Keratinocyte (primary cell): ENCODE data around the gene MAP3K5. TPM values are rescaled to one million over a fixed set of nuclear protein-coding genes. Genes with fewer than 3 reads are reported as not detected.

Experiments used
- DNase-seq: peaks from one replicate; pipeline ENCODE4 v3.0.0-alpha.2; 2011; ENCODE audit warnings: low read depth, missing footprints, low spot score
- FAIRE-seq: peaks from 2 replicates; lab custom pipeline; 2011; peaks lifted over from hg19 to GRCh38; lab: Jason Lieb, UNC
- H2AFZ ChIP-seq: 2 replicates; pipeline ENCODE4 v1.6.0; 2012; ENCODE audit warnings: low read length, control low read depth, inconsistent platforms; ENCODE audit not compliant: control insufficient read depth
- H3K27ac ChIP-seq: 2 replicates; pipeline ENCODE4 v1.5.1; 2011; ENCODE audit warnings: low read length; ENCODE audit not compliant: control insufficient read depth, insufficient read depth
- H3K27me3 ChIP-seq: 3 replicates; pipeline ENCODE4 v1.6.0; 2011; ENCODE audit warnings: low read length; ENCODE audit not compliant: control insufficient read depth, insufficient read depth; ENCODE audit errors: extremely low read depth
- H3K36me3 ChIP-seq, 2 experiments: 2 replicates in 1 of 2; 3 replicates in 1 of 2; pipeline ENCODE4 v1.5.1; 2011; ENCODE audit warnings: low read length in 2 of 2, mild to moderate bottlenecking in 1 of 2; ENCODE audit not compliant: control insufficient read depth in 2 of 2, insufficient read depth in 2 of 2; ENCODE audit errors: extremely low read depth in 1 of 2
- H3K4me1 ChIP-seq: 3 replicates; pipeline ENCODE4 v1.5.1; 2011; ENCODE audit warnings: low read length; ENCODE audit not compliant: control insufficient read depth, insufficient read depth; ENCODE audit errors: extremely low read depth
- H3K4me2 ChIP-seq: 3 replicates; pipeline ENCODE4 v1.6.0; 2011; ENCODE audit warnings: low read depth, low read length; ENCODE audit not compliant: control insufficient read depth, insufficient read depth; ENCODE audit errors: extremely low read depth
- H3K4me3 ChIP-seq, 3 experiments: fragments of 200-600 bp in 1 of 3; sonication (generic) in 1 of 3; 2 replicates in 2 of 3; 3 replicates in 1 of 3; pipeline ENCODE4 v1.5.1; 2011 to 2016; ENCODE audit warnings: low read length in 3 of 3, mild to moderate bottlenecking in 3 of 3, control low read depth in 2 of 3, inconsistent platforms in 1 of 3, low read depth in 1 of 3, mixed read lengths in 1 of 3, mixed run types in 1 of 3, moderate library complexity in 1 of 3; ENCODE audit not compliant: control insufficient read depth in 2 of 3, insufficient read depth in 2 of 3; ENCODE audit errors: extremely low read depth in 1 of 3
- H3K79me2 ChIP-seq: 2 replicates; pipeline ENCODE4 v1.6.0; 2012; ENCODE audit warnings: low read length; ENCODE audit not compliant: control insufficient read depth, insufficient read depth
- H3K9ac ChIP-seq: 3 replicates; pipeline ENCODE4 v1.6.0; 2011; ENCODE audit warnings: low read length; ENCODE audit not compliant: control insufficient read depth, insufficient read depth; ENCODE audit errors: extremely low read depth
- H3K9me1 ChIP-seq: 3 replicates; pipeline ENCODE4 v1.6.0; 2011; ENCODE audit warnings: low read length; ENCODE audit not compliant: control insufficient read depth, insufficient read depth; ENCODE audit errors: extremely low read depth
- H3K9me3 ChIP-seq: 2 replicates; pipeline ENCODE4 v1.5.1; 2012; ENCODE audit warnings: low read depth, low read length; ENCODE audit not compliant: control insufficient read depth
- H4K20me1 ChIP-seq: 3 replicates; pipeline ENCODE4 v1.6.0; 2011; ENCODE audit warnings: low read length; ENCODE audit not compliant: control insufficient read depth, insufficient read depth; ENCODE audit errors: extremely low read depth
- CTCF ChIP-seq, 3 experiments: IDR thresholded peaks in 1 of 3; conservative IDR thresholded peaks in 1 of 3; optimal IDR thresholded peaks in 1 of 3; 2 replicates in 2 of 3; 3 replicates in 1 of 3; pipeline versions ENCODE3 to v1.5.1; 2011; ENCODE audit warnings: low read length in 3 of 3, mild to moderate bottlenecking in 3 of 3, moderate library complexity in 2 of 3, control low read depth in 1 of 3, inconsistent platforms in 1 of 3; ENCODE audit not compliant: insufficient read depth in 2 of 3; ENCODE audit errors: extremely low read depth in 1 of 3
- EZH2 ChIP-seq: IDR thresholded peaks from one replicate; pipeline ENCODE4 v1.6.1; 2012; ENCODE audit warnings: inconsistent platforms, mild to moderate bottlenecking, low read length, moderate library complexity
- dilution Hi-C: fragments of 300-500 bp; cut with MboI; formaldehyde crosslinking; loops from one replicate; pipeline ENCODE4 v1.7.0; 2020; ENCODE audit warnings: low sequenced_read_pairs; ENCODE audit not compliant: extremely low pct_ligation_motif_present
- polyA plus RNA-seq, 5 experiments: library from polyadenylated mRNA; depleted of rRNA in 3 of 5; stranded (reverse) in 3 of 5; stranded (forward) in 1 of 5; unstranded in 1 of 5; fragments of >200 nt; gene quantifications; 1 replicate in 1 of 5; 2 replicates in 3 of 5; 3 replicates in 1 of 5; pipeline versions ENCODE4 v1.2.1 to v1.2.3, GENCODE V29; 2011 to 2012; ENCODE audit warnings: missing spikeins in 2 of 5, low read depth in 1 of 5, low replicate concordance in 1 of 5

MAP3K5 gene
- polyA plus RNA-seq, 1 donor (not counting 4 experiments of a cell fraction or from before 2014, with no cell fraction given) = 3.4 TPM

- no peaks in the 10 kb centered on the region for H3K9me3 ChIP-seq
- FAIRE-seq (no peak), DNase-seq (no peak)
- H3K36me3 ChIP-seq = no peaks in the 10 kb centered on the region
- dilution Hi-C loops = no loop called here
- no peaks in the 10 kb centered on the region for H3K79me2 ChIP-seq
- H3K9ac ChIP-seq = no peak overlapping the region
- H3K27me3 ChIP-seq = no peaks in the 10 kb centered on the region
- no peak overlapping the region for H3K4me3 ChIP-seq
- H3K9me1 ChIP-seq = no peaks in the 10 kb centered on the region
- no peak overlapping the region for H2AFZ ChIP-seq
- no peaks in the 10 kb centered on the region for H4K20me1 ChIP-seq
- no peak overlapping the region for H3K4me2 ChIP-seq
- H3K4me1 ChIP-seq = no peaks in the 10 kb centered on the region
- H3K27ac ChIP-seq = no peak overlapping the region
- TF ChIP-seq CTCF (optimal IDR thresholded peaks at IDR 0.05 in 1 of 3, IDR thresholded peaks at IDR 0.05 in 1 of 3, conservative IDR thresholded peaks at IDR 0.05 in 1 of 3; ENCODE audit: extremely low read depth in 1 of 3, insufficient read depth in 2 of 3, low read length in 3 of 3) (no peak), EZH2 (no peak)
These were observed 132.2 kb downstream of the MAP3K5 start for GRCh38 chr6:136659991-136660499.

GRCh38 chr6:136658711-136659110, 133.6 kb downstream of the MAP3K5 start:
- Histone ChIP-seq H3K4me3 (no peak overlapping the region), H3K9ac (no peak overlapping the region), H3K4me2 (no peak overlapping the region), H3K27ac (no peak overlapping the region), H2AFZ (no peak overlapping the region), H3K27me3 (no peaks in the 10 kb centered on the region), H3K9me1 (no peaks in the 10 kb centered on the region), H3K4me1 (no peaks in the 10 kb centered on the region), H3K79me2 (no peaks in the 10 kb centered on the region), H3K36me3 (no peaks in the 10 kb centered on the region), H4K20me1 (no peaks in the 10 kb centered on the region), H3K9me3 (no peaks in the 10 kb centered on the region)
- no peak for TF ChIP-seq EZH2
- TF ChIP-seq CTCF (optimal IDR thresholded peaks at IDR 0.05 in 1 of 3, IDR thresholded peaks at IDR 0.05 in 1 of 3, conservative IDR thresholded peaks at IDR 0.05 in 1 of 3; ENCODE audit: extremely low read depth in 1 of 3, insufficient read depth in 2 of 3, low read length in 3 of 3) = no peak
- FAIRE-seq (no peak), DNase-seq (no peak)
- dilution Hi-C loops = no loop called here
